Stimulated activated CD8-positive, alpha-beta memory T cell treated with anti-CD3 and anti-CD28 coated beads, Interleukin-4, amount 100 ng/mL, for 4 hours (primary cell): ENCODE measurements around the gene OPRM1.

ENCODE experiments used
- DNase-seq, 2 donors: peaks; one replicate each; pipeline ENCODE4 v3.0.0-alpha.2; 2020; ENCODE audit warnings: low read depth in 2 of 2, low spot score in 1 of 2

OPRM1 gene

DNA sequence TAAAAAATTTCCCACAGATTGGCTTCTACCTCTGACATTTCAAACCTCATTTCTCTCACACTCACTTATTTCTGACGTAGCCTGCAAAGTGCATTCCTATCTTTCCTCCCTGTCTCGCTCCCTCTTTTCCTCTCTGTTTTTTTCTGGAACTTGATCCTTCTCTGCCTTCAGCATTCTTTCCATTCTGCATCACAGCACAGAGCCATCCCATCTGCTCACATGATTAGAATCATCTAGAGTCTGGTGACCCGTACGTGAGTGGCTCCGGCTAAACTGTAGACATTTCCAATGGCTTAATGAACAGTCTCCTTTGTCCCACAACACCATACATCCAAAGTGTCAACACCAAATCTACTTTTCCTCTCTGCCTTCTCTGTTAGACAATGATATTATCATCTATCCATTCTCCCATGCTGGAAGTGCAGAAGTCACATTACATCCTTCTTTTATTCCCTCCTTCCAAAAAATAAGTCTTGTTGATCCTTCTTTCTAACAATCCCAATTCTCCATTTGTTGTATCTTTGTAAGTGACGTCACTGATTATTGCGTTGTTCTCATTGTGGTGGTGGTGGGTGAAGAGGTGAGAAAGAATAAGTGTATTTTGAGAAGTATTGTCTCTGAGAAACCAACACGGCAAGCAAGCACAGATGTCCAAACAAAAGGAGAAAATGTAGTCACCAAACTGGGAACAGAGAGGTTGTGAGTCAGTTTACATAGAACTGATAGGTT is 41.6 kb downstream of the OPRM1 start:
- no peak for DNase-seq

DNA sequence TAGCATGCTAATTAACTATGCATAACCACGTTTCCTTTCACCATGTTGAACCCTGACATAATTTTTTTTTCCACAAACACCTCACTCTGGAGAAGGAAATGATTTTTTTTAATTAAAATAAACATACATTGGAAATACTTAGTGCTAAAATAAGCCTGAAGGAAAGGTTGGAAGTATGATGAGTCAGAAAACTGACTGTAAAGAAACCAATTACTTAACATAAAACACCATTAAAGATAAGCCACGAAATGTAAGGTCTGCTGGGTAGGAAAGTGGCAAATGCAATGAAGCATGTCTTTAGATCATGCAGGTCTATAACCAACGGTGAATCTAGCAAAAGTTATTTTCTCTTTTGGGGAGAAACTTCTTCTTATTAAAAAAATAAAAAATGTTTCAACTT is 47.5 kb downstream of the OPRM1 start:
- no peak for DNase-seq

DNA sequence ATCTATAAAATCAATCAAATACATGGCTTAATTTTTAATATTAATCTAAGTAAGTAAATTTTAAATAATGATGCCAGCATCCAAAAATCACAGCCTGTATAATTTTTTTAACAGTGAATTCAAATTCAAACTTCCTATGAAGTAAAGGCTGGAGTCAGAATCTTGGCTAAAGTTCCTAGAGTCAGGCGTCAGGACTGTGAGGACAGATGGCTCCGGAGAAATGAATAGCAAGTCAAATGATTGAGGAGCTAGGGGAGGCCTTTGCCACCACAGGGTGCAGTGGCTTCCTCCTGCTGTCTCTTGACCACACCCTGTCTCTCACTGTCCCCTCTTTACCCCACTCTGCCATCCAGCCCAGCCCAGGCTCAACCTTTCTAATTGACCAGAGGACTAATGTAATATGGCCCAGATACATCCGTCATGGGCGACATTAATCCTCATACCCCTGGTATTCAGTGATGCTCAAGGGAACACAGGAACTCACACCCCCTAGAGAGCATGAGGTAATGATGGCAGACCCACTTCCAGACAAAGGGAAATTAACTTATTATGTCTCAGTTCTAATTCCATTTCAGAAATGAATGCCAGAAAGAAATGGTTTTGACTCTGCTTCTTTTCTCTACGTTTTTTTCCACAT is 53.4 kb downstream of the OPRM1 start:
- DNase-seq = no peak

DNA sequence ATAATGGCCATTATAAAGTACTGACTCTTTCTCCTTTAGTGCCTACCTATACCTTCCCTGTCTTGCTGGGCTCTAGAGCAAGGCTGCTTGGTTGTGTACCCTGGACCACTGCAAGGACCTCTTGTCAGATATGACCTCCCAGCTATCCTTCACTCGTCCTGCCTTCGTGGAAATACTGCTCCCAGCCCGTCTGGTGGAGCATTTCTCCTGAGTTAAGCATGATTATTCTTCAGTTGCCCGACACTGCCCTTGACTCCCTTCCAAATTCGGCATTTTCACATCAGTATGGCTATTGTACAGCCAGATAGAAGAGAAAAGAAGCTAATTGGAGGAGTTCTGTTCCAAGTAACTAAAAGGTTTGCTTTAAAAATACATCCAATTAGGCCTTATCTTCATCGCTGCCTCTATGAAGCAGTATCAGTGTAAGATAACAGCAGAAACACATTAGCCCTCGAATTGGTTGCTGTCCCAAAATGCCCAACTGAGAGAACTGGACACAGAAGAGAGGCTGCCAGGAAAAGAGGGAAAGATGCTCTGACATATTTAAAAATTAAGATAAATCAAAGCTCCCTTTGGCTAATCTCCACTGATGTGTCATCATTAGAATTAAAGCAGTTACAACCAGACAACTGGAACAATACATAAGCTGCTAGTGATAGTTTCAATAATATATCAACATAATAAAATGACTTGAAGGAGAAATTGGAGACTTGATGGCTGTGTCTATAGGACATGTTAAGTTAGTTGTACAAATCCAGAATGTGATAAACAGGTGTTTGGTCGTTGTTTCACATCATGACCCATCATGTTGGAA is 54.4 kb downstream of the OPRM1 start:
- DNase-seq = no peak

DNA sequence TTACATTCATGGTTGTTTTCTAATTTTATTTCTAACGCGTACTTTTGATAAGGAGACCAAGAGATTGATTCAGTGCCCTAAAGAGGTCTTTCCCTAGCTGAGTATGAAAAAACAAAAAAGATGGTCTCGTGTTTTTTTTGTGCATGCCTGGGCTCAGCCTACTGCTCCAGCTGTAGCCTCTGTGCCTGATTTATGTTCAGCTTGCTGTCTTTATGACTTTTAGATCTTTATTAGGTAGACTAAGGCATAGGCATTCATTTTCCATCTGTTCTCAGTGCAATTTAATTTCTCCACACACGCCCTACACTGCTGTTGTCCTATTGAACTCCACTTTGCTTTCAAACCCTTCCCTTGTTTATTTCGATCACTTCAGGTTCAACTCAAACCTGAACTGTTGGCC is 56.5 kb downstream of the OPRM1 start:
- DNase-seq = no peak

DNA sequence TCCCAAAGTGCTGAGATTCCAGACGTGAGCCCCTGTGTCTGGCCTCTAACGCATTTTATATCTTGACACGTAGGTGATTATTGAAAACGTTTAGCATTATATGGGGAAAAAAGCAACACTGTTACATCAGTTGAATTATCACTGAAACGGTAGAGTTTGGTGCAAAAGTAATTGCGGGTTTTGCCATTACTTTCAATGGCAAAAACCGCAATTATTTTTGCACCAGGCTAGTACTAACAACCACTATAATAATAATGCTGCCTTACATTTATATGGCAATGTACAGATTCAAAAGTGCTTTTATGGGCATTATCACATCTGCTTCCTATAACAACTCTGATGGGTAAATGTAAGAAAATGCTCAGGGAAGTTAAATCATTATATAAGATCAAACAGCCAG is 57.3 kb downstream of the OPRM1 start:
- DNase-seq = no peak

DNA sequence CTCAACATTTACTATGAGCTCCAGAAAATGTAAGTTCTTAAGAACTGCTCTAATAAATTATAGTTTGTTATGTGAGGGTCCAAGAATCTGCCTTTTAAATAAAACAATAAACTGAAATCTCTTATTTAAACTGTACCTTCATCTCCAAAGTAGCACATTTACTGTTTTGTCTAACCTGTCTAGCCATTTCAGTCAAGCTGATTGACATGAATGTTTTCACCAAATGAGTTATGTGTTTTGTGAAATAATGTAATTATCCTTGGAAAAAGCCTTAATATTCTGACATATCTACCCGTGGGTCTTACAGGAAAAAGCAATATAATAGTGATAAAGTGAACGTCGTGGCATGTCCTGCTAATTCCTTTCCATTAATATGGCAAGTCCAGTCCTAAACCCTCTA is 57.8 kb downstream of the OPRM1 start:
- DNase-seq = no peak

DNA sequence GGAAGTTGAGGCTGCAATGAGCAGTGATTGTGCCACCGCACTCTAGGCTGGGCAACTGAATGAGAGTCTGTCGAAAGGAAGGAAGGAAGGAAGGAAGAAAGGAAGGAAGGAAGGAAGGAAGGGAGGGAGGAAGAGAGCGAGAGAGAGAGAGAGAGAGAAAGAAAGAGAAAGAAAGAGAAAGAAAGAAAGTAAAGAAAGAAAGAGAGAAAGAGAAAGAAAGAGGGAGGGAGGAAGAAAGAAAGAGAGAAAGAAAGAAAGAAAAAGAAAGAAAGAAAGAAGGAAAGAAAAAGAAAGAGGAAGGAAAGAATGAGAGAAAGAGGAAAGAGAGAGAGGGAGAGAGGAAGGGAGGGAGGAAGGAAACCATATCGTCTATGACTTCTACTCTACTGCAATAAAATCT is 60.2 kb downstream of the OPRM1 start:
- no peak for DNase-seq

DNA sequence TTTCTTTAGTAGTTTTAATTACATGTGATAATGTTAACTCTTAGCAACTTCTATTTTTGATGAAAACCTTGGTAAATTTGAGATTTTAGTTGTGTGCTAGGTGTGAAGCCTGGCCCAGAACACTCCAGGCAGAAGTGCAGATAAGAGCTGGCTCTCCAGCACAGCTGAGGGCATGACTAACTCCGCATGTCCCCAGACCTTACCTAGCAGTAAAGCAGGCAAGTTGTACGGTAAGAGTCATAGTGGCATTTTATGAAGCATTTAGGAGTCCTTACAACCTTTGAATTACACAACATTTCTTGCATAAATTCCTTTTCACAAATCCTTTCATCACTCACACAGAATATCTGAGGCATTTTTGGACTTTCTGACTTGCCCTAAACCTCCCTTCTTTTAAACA is 67.2 kb downstream of the OPRM1 start:
- no peak for DNase-seq

DNA sequence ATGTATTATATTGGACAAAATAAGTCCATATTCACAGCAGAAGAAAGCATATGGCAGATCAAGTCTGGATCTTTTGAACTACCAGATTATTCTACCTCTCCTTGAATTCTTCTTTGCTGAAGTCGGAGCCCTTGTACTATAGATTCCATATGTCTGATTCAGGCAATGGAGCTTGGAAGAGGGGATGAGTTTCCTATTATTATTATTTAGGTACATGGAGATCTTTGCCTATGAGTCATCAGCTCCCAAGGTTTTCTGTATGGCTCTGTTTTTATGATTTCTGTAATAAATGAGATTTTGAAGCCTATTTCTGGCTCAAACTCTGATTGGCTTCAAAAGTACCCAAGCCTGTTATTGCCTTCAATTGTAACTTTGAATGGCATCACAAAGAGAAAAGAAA is 72.0 kb downstream of the OPRM1 start:
- DNase-seq = no peak

DNA sequence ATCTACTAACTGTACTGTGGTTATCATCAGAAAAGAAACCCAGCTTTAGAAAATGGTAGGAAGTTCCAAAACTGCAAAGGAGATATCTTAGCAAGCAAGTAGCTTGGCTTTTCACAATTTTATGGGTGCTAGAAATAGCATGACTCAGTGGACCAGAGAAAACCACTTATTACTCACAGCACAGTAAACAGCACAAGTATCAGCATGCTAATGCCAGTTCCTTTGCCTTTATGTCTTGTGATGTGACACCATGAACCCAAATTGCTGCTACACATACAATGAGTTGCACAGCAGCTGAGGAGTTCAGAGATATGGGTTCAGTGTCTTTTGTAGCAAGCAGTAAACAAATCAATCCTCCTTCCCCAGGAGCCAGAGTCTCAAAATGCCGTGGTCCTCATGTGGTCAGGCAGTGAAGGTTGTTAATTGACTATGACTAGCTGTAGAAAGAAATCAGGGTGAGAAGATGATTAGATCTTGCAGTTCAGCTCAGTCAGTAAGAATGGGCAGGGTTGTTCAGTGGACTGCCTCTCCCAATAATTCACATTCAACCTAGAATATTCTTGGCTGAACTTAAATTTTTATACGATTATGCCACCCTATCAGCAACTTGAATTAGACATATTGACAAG is 73.3 kb downstream of the OPRM1 start:
- no peak for DNase-seq

DNA sequence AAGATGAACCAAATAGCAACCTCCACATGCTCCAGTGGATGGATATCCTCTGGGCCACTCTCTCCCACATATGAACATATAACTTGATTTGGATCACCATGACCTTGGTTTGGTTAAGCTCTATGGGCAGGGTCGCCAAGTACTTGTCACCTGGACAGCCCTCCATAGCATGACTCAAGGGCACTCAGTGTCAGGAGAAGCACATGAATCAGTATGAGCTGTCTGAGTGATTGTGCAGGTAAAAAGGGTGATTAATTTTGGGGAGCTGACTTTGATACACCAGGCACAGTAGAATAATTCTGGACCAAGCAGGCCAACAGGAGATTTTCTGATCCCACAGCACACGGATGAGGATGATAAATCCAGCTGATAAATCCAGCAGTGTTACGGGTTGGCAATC is 74.4 kb downstream of the OPRM1 start:
- no peak for DNase-seq

DNA sequence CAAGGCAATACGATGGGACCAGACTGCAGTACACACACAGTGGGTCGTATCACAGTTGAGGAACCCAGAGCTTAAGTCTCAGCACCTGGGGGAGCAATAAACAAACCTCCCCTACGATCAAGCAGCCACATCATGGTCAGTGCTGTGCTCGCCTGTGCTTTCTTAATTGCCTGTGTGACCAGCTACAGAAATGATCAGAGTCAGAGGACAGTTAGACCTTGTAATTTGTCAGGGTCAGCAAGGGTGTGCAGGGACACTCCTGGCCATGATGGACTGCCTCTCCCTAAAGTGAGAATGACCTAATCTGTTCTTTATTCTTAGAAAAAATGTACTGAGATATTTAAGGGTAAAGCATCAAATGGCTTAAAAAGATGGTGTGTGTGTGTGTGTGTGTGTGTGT is 78.4 kb downstream of the OPRM1 start:
- DNase-seq = no peak

DNA sequence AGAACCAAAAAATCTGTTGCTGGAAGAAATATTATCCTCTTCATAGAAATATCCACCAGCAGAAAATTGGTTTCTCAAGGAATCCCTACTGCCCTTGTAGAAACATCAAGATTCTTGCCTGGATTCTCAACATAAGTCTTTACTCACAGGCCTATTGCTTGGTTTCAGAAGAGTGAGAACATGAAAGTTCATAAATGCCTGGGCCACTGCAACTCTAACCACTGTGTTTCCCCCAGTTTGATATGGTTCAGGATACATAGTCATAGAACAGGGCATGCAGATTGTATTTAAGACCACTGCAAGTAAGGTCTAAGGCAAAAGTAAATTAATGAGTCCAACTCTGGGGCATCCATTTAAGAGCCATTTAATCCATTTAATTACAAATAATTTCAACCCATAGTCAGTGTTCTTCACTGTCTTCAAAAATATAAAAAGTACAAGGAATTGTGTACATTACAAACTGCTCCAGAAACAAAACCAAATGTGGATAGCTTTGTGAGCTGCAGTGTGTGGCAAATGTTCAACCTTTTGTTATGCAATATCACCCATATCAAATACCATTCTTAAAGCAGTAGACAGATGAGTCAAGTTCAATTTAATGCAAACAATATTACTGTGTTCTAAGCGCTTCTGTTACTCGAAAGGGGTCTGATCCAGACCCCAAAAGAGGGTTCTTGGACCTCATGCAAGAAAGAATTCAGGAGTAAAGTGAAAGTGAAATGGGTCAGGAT is 83.3 kb downstream of the OPRM1 start:
- DNase-seq = no peak

DNA sequence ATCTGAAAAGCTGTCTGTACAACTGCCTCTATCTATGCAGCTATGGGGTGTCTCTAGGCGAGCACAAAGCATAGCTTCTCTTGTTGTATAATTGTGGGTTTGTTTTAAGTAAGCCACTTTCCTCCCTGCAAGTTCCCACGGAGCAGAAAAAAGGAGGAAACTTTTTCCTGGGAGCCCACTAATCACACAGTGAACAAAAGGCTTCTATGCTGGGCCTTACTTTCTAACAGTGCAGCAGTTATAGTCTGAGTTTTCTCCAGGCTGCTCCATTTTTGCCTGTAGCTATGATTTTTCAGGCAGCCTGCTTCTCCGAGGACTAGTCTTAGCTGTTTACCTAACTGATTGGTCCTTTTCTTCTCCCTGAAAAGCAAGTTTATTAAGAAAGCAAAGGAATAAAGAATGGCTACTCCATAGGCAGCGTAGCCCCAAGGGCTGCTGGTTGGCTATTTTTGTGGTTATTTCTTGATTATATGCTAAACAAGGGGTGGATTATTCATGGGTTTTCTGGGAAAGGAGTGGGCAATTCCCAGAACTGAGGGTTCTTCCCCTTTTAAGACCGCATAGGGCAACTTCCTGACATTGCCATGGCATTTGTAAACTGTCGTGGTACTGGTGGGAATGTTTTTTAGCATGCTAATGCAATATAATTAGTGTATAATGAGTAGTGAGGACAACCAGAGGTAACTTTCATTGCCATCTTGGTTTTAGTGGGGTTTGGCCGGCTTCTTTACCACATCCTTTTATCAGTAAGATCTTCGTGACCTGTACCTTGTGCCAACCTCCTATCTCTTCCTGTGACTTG is 84.3 kb downstream of the OPRM1 start:
- DNase-seq = no peak

DNA sequence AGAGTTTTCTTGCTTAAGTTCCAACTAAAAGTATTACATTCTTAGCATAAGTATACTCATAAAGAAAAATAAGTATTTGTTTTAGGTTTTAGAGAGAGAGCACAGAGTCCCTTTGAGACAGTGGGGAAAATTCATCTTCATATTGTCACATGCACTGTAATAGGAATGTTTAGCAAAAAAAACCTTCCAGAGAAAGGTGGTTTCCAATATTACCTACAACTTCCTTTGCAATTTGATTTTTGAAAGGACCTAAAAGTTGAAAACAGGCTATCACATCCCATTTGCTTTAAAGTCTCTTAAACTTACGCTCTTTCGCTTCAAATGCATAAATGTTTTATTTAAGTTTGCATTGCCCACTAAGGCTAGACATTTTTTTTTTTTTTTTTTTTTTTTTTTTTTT is 86.4 kb downstream of the OPRM1 start:
- DNase-seq = no peak

DNA sequence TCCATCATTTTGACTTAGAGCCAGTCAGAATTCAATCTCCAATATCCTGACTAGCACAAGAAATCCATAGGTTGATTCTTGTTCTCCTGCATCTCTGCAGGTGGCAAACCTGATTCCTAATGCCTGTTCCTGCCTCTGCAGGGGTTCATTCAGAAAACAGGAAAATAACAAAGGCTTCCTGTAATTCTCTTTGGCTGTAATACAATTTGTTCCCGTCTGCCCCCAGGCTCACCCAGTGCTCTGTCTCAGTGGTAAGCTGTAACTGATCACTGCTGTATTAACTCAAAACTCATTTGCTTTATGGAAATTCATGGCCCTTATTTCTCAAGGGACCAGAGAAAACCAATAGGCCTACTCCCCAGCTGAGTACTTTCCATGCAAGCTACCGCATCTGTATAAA is 88.6 kb downstream of the OPRM1 start:
- no peak for DNase-seq

DNA sequence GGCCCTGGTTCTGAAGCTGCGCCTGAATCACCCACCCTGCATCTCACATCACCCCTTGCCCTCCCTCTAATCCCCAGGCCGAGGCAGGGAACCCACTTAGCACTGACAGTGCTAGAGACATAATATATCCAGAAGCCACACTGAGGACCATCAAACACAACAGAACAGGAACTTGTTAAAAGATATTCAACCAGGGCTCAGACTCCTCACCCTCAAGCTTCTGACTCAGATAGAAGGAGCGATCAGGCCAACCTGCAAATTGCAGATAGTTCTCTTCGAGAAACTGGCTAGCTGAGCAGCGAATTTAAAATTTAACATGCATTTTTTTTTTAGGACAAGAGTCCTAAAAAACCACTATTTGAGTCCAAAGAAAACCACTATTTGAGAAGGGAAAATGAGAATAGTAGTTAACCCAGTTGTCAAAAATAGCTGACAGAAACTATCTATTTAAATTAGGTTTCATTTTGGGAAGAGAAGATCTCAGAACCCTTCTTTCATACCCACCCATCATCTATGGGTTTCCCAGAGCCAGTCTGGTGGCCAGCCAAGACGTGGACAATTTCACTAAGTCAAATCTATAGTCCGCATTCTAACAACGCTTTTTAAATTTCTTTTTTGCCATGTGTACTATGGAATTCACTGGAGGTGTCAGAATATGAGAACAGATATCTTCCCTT is 95.6 kb downstream of the OPRM1 start:
- no peak for DNase-seq

DNA sequence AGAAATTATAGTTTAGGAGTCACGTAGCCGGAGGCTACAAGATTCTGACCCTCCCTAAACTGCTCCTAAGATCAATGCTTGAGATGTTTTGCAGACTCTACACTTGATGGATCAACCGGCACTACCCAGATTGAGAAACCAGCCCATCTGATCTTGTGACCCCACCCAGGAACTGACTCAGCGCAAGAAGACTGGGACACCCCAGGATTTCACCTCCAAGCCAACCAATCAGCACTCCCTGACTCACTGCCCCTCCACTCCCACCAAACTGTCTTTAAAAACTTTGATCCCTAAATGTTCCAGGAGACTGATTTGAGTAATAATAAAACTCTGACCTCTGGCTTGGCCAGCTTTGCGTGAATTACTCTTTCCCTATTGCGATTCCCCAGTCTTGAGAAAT is 99.8 kb downstream of the OPRM1 start:
- no peak for DNase-seq

DNA sequence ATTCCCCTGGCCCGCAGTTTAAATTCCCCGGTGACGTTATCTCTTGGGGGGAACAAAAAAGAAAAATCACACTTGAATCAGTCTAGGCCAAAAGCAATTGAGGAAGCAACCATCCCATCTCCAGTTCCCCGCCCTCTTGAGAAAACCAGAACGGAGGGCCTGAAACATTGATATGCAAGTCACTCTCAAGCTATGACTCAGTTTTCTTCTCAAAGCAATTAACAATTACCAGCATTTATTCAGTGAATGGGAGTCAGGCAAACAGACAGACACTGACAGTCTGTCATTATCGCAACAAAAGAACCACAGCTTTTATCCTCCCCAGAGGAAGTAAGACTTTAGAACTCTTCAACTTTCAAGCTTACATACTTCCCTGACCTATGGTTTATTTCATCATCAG is 100.9 kb downstream of the OPRM1 start:
- DNase-seq = no peak
